Adrenal gland (tissue), 5 donors: ENCODE data around the gene COL18A1.

Experiments used
- CTCF ChIP-seq, 6 experiments: fragments of 450-650 bp in 4 of 6; fragments of 200-600 bp in 2 of 6; sonication (generic) in 1 of 6; IDR thresholded peaks; 1 replicate in 5 of 6; 2 replicates in 1 of 6; pipeline versions ENCODE4 v1.5.1 to v1.8.0; 2016 to 2021; ENCODE audit warnings: antibody characterized with exemption in 6 of 6, mild to moderate bottlenecking in 2 of 6, moderate library complexity in 1 of 6
- POLR2A ChIP-seq, 2 donors: fragments of 450-650 bp; IDR thresholded peaks; one replicate each; pipeline ENCODE4 v1.6.1; 2017; ENCODE audit warnings: antibody characterized with exemption in 2 of 2, mild to moderate bottlenecking in 2 of 2, moderate library complexity in 1 of 2
- donor health status: DM: no; HTN: no; CAD: no.

GRCh38 chr21:45525153-45525909, 120.4 kb downstream of the COL18A1 start:
- peak in 1 of 2 donors; percentile 41 for TF ChIP-seq POLR2A (IDR thresholded peaks at IDR 0.05)
- TF ChIP-seq CTCF (IDR thresholded peaks at IDR 0.05), result peak in 1 of 6 experiments; percentile 2
